SW480 (cell line): ENCODE results near the gene USF1.
"Not testable (repeated sequence)": the region's sequence is repeated elsewhere in the genome, so short reads cannot be mapped to it uniquely, and the experiment has no call there.

Experiments
- DNase-seq: peaks from one replicate; pipeline ENCODE4 v3.0.0-alpha.2; 2016; ENCODE audit warnings: low spot score

Gene USF1

GRCh38 chr1:161019111-161019660, 26.6 kb downstream of the USF1 start:
- DNase-seq = not testable (repeated sequence)

GRCh38 chr1:161018631-161018930, 27.2 kb downstream of the USF1 start:
- no peak for DNase-seq

- DNase-seq = no peak
These were observed 27.8 kb downstream of the USF1 start for GRCh38 chr1:161017756-161018630.

- not testable (repeated sequence) for DNase-seq
These were observed 28.6 kb downstream of the USF1 start for GRCh38 chr1:161017181-161017580.

- not testable (repeated sequence) for DNase-seq
These were observed 29.1 kb downstream of the USF1 start for GRCh38 chr1:161016683-161017082.

GRCh38 chr1:161013488-161014230, 32.1 kb downstream of the USF1 start:
- DNase-seq = no peak

GRCh38 chr1:161013131-161013487, 32.7 kb downstream of the USF1 start:
- DNase-seq = no peak

GRCh38 chr1:161012420-161012819, 33.4 kb downstream of the USF1 start:
- DNase-seq = no peak

- no peak for DNase-seq
These were observed 36.1 kb downstream of the USF1 start for GRCh38 chr1:161009602-161010211.

GRCh38 chr1:161008869-161009510, 36.8 kb downstream of the USF1 start:
- no peak for DNase-seq

- no peak for DNase-seq
These were observed 38.4 kb downstream of the USF1 start for GRCh38 chr1:161007369-161007768.

GRCh38 chr1:161006563-161006962, 39.2 kb downstream of the USF1 start:
- no peak for DNase-seq

- no peak for DNase-seq
These were observed 44.3 kb downstream of the USF1 start for GRCh38 chr1:161001525-161001924.

GRCh38 chr1:161000736-161001480, 44.9 kb downstream of the USF1 start:
- no peak for DNase-seq

- DNase-seq = no peak
These were observed 46.4 kb downstream of the USF1 start for GRCh38 chr1:160999376-160999775.

- peak; percentile 38 for DNase-seq
These were observed 48.3 kb downstream of the USF1 start for GRCh38 chr1:160997323-160998038.

GRCh38 chr1:160996178-160996577, 49.6 kb downstream of the USF1 start:
- DNase-seq = peak; percentile 32

GRCh38 chr1:160993544-160994193, 52.1 kb downstream of the USF1 start:
- peak; percentile 48 for DNase-seq

- DNase-seq = not testable (repeated sequence)
These were observed 53.7 kb downstream of the USF1 start for GRCh38 chr1:160992036-160992435.
